Measurements from ENCODE around the gene AREG.
A peak's percentile ranks its signal among the peaks of the same experiment; 100 is the strongest.

Gene AREG

DNA sequence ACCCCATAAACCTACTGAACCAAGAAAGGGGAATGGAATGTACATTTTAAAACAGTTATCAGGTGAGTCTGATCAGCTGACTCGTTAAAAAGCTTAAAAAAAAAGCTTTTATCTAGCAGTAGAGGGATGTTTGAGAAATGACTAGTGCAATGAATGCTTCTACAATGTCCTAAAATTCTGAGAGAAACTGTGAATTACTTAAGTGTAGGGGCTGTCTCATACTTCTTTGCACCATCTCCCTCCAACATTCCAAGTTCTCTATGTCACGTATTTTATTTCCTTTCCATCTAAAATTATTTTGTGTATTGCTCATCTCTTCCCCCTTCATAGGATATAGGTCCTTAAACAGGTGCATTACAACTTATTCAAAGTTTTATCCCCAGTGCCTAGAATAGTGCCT lies 11.9 kb upstream of the AREG start:
- DNase-seq (ENCODE audit: low spot score), result no peak

DNA sequence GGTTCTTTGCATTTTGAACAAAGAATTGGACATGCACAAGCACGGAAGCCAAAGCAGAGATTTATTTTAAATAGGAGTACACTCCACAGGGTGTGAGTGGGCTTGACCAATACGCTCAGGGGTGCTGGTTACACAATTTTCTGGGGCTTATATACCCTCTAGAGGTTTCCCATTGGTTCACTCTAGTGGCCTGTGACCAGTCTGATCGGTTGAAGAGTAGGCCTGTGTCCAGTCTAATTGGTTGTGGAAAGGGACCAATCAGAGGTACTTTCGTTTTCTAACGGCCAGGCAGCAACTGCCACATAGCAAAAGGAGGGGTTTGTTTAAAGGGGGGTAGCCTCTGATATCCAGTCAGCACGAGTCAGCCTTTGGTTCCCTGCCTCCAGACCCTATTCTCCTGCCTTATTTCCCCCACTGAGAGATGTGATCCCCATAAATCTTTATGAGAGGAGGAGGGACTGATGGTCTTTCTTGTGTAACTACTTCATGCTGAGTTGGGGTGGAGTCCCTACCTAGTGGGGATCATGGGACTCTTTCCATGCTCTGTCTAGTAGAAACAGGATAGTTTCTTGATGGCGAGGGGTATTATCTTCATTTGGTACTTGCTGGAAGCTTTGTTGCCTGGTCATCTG lies 11.3 kb upstream of the AREG start:
- DNase-seq (ENCODE audit: low spot score), result no peak

DNA sequence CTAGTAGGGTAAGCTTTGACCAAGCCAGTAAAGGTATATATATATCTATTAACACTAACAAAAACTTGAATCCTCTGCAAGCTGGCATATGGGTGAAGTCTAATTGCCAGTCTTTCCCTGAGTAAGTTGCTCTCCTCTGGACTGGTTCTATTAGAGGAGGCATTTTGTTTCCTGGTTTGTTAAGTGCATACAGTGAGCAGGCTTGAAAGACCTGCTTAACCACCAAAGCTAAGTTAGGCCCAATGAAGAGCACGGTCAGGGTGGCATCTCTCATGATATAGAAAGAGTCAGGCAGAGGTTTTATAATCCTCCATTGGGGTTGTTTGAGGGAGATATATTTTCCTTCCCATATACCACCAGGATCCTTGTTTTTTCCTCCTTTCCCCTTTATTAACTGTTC lies 9.6 kb upstream of the AREG start:
- DNase-seq (ENCODE audit: low spot score), result no peak

DNA sequence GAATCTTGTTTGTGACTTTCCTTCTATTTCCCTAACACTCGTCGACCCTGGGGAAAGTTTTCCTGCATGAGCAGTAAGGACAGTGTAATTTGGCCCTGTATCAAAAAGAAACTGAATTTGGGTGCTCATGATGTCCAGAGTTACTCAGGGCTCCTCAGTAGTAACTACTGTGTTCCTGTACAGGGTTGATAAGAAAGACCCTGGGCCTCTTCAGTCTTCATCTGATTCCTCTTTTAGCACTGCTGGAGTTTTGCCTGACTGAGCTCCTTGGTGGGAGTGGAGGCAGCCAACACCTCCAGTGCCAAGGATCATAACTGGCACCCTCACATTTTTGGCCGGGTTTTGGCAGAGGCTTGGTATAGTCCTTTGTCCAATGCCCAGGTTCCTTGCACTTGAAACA lies 7.1 kb upstream of the AREG start:
- DNase-seq (ENCODE audit: low spot score), result no peak

DNA sequence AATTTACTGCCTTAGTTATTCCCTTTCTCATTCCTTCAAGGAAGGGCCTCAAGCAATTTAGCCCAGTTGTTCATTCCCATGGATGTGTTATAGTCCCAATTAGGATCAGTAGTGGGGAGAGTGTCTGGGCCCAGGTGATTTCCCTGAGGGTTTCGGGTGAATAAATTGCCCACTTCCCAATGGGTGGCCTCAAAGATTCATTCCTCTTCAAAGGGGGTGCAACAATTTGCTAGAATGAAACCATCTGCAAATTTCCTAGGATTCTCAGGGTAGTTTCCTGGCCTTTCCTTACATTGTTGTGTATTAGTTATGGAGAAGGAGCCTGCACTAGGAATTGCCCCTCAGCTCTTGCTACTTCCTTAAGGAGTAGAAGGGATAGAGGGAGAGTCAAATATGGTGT lies 6.3 kb upstream of the AREG start:
- DNase-seq (ENCODE audit: low spot score), result no peak

DNA sequence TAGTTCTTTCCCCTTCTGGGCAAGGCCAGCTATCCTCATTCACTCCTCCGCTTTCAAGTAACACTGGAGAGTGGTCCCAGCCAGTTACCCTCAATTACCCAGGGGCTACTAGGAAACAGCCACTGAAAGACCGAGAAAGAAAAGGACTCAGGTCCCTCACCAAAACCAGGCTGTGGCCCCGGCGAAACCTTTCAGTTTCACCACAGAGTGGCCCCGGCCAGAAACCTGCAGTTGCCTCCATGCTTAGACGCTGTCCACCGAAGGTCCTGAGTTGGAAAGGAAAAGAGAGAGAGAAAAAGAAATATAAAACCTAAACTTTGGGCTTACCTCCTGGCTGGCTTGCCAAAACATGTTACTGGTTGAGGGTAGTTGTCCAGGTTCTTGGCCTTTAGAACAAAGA lies 5.0 kb upstream of the AREG start:
- no peak for DNase-seq (ENCODE audit: low spot score)

DNA sequence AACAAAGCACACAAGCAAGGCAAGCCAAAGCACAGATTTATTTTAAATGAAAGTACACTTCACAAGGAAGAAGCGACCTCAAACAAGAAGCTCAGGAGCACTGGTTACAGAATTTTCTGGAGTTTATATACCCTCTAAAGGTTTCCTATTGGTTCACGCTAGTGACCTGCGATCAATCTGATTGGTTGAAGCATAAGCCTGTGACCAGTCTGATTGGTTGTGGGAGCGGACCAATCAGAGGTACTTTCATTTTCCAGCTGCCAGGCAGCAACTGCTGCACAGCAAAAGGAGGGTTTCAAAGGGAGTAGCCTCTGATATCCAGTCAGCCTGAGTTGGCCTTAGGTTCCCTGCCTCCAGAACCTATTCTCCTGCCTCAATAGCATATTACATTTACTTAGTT lies 4.6 kb upstream of the AREG start:
- DNase-seq (ENCODE audit: low spot score), result no peak

DNA sequence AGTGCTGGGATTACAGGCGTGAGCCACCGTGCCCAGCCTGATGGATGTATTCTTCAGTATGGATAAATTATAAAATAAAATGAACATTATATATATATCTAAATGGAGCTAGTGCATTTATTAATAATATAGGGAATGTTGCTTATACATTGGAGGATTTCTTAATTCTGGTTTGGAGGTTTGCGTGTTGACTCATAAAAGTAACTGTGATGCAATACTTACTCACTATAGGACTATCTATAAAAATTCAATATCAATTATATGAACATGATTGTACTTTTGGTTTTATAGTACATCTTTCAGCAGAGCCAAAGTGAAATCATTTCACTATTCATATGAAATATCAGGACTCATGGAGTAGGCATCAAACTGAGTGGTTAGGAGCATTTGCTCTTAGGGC lies 3.2 kb upstream of the AREG start:
- DNase-seq (ENCODE audit: low spot score), result no peak

DNA sequence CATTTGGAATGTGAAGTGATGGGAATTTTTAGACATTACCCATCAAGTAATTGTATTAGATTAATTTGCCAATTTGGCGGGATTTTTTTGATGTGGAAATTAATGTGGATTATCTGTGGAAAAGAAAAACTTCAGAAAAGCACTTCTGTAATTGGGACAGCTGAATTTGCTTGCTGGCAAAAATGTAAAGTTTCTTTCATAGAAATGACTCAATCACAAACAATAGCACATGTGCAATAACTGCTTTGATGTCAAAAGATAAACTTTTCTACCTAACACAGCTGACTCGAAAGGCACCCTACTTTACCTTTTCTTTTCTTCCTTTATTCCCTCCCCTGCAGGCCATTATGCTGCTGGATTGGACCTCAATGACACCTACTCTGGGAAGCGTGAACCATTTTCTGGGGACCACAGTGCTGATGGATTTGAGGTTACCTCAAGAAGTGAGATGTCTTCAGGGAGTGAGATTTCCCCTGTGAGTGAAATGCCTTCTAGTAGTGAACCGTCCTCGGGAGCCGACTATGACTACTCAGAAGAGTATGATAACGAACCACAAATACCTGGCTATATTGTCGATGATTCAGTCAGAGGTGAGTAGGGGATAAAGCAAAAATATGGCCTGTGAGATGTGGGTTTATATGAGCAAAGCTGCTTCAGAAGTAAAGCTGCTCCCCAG lies 1.4 kb downstream of the AREG start:
- DNase-seq (ENCODE audit: low spot score), result no peak

DNA sequence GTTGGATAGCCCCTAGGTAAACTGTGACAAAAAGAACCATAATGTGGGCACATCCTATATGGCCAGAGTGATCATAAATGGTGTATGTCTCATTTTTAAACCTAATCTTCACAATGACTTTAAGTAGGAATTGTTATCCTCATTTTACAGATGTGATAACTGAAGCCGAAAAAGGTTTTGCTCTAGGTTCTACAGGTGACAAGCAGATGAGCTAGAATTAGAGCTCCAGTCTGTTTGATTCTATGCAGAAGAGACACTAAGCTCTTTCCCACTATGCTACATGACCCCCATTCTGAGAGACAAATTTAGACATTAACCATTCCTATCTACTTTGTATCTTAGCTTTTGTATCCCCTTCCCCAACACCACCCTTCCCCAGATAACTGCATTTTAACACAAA lies 2.0 kb downstream of the AREG start:
- no peak for DNase-seq (ENCODE audit: low spot score)

DNA sequence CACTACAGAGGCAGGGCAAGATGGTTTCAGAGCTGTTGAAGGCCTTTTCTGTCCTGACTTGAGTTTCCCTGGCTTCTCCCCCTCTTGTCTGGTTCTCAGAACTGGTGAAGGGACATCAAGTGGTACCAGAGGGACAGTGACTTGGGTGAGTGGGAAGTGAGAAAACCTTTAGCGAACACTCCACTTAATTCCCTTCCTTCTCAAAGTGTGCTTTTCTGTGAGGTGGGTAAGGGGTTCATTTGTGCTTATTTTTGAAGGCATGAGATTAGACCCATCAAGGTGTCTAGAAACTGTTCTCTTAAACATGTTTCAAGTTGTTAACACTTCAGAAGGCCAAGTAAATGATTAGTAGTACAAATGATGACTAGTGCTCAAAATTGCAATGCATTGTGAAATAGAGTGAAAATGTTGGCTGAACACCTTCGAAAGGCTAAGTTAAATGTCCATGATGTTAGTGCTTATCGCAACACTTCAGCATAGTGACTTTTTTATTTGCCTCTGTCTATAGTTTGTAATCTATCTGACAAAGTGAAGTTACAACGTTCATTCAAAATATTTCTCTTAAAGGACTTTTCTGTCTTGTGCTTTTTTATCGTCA lies 2.8 kb downstream of the AREG start:
- no peak for DNase-seq (ENCODE audit: low spot score)

DNA sequence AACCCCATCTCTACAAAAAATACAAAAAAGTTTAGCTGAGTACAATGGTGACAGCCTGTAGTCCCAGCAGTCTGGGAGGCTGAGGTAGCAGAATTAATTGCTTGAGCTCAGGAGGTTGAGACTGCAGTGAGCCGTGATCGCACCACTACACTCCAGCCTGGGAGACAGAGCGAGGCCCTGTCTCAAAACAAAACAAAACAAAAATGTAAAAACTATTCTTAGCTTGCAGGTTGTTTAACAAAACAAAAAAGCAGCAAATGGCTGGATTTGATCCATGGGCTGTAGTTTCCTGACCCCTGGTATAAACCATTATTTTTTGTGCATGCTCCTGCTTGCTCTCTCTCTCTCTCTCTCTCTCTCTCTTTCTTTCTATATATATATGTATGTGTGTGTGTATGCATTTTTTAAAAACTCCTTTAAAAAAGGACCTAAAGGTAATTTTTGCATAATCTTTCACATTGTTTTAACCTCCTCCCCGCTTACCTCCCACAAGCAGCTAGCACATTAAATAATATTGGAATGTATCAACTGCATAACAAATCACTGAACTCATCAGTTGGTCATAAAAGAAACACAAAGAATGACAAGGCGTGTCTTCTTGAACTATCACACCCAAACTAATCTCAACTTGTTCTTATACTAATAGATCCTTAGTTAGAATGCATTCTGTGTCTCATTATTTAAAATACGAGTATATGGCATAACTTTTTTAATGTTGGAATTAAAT lies 4.8 kb downstream of the AREG start:
- DNase-seq (ENCODE audit: low spot score), result no peak

DNA sequence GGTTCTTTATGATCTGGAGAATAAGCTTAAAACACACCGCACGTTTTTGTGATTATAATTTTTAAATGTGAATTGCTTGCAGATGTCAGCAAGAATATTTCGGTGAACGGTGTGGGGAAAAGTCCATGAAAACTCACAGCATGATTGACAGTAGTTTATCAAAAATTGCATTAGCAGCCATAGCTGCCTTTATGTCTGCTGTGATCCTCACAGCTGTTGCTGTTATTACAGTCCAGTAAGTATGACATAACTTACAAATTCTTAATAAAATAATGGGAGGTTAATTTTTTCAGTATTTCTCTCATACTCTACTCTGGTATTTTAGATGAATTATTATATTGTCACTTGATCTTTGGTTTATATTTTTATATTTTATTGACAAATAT lies 5.4 kb downstream of the AREG start:
- no peak for DNase-seq (ENCODE audit: low spot score)

DNA sequence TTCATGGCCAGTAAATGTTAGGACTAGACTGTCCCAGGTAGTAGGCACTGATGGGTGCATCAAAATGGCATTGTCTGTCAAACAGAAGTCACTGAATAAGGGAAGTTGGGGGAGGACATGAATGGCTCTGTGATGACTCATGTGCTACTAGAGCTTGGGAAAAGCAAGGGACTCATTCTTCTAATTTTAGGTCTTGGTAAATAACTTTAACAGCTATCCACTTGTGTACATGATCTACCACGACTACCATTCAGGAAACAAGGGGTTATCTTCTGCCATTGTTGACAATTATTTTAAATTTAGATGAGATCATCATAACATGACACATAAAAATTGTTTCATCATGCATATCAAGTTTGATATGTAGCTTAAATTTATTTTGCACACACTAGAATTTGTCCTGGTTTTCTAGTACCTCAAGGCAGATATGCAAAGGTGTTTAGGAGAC lies 6.3 kb downstream of the AREG start:
- peak; percentile 57 for DNase-seq (ENCODE audit: low spot score)

DNA sequence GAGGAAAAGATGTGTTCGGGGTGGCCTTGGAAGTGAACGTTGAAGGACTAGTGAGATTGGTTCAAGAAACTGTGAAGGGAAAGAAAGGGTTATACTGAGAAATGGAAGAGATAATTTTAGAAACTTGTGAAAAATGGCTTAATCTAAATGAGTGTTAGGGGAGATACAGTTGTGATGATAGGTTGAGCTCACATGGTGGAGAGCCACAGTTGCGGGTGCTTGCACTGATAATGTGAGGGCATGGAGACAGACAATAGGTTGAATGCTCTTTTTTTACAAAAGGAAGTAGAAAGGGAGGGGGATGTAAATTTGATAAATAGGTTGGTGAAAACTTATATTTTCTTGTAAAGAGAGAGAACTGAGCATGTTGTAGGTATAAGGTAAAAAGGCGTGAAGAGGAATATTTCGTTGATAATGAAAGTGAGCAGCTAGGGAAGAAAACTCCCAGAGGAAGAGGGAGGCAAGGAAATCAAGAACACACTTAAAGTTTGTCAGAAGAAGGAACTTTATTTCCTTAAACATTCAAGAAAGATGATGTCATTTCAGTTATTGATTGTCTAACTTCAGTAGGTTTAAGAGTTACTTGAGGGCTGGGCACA lies 8.2 kb downstream of the AREG start:
- no peak for DNase-seq (ENCODE audit: low spot score)

DNA sequence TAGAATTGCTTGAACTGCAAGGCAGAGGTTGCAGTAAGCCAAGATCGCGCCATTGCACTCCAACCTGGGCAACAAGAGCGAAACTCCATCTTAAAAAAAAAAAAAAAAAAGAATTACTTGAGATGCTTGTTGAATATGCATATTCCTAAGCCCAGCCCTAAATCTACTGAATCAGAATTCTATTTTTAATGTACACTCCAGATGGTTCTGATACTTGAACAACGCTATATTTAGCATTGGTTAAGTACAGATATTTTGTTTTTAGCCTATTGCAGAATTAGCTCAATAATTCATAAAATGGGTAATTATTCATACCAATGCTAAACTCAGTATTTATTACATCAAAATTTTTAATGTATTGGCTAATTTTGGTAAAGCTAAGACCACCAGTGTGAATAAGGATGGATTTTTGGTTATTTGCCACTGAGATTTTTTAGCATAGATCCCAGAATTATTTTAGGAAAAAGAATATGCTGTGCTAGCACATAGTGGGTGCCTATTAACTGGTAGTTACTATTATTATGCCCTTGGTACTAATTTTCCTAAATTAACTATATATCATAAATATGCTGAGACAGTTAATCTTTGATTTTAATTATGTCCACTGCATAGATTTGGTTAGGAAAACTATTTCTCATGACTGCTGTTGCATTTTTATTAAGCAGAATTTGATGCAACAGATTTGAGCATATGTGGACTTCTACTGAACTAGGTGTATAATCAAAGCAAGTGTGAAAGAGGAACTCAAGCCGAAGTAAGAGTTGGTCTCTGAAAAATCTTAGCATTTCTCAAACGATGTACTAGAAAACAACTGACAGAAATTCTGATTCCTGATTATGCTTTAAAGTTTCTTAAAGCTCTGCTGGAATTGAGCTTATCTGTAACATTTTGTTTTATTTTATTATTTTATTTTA lies 9.2 kb downstream of the AREG start:
- no peak for DNase-seq (ENCODE audit: low spot score)

DNA sequence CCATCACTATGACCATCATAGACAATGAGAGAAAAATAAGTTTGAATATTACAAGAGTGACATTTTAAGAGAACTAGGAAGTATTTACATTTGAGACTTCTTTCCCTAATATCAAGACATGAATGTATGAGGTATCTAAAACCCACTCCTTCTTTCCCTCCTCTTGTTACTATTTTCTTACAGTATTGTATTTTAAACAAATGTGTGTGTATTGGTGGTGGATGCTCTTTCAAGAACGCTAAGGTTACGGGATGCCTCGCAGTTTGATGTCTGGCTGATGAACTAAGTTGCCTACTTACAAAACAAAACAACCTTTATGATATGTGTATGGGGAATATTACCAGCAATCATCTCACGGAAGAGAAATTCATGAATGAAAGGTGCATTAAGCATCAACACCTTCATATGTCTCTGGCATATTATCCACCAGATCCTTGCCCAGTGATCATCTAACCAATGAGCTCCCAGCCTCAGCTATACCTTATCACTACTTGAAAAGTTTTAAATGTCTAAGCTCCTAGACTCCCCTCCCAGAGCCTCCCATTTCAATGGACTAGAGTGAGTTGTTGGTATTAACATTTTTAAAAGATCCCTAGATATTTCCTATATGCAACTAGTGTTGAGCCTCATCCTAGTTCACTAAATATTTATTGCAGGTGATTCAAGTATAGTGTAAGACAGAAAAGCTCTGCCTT lies 10.6 kb downstream of the AREG start:
- no peak for DNase-seq (ENCODE audit: low spot score)

DNA sequence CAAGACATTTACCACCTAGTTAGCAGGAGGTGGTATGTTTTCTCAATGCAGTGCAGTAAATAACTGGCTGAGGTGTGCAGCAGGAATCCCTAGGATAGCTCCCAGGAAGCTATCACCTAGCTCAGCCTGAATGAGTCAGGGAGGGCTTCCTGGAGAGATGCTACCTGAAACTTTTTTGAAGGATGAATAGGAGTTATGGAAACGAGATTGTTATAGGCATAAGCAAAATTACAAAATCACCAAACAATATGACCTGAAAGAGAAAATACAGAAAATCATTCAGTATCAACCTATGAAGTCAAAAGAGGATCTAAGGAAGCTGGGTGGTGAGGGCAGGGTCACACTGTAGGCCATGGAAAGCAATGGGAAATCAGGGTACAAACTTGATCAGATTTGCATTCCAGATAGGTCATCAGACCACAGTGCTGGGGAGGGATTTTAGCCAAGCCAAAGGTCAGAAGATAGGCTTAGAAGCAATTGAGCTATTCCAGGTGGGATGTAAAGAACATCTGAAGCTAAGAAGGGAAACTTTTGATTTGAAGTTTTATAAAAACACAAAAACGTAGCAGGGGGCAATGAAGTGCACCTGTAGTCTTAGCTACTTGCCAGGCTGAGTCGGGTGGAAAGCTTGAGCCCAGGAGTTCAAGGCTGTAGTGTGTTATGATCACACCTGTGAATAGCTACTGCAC lies 11.3 kb downstream of the AREG start:
- DNase-seq (ENCODE audit: low spot score), result no peak

DNA sequence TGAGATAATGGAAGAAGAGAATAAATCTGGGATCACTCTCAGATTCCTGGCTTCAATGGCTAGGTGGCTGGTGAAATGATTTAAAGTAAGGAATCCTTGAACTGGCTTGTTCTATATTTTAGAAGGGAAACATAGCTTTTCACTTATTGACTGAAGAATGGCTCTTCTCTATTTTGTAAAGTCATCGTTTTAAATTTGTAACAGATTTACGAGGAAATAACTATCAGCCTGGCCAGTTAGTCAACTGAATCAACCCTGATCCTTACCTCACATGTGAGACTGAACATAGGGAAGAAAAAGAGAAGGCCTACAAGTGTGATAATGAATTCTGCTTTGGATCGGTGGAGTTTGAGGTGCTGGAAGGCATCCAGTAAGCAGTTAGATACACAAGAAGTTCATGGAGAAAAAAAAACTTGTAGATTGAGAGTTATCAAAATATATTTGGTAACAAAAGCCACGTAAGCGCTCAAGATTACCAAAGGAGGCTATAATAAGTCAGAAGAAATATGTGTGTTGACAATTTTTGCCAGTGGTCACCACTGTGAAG lies 12.0 kb downstream of the AREG start:
- no peak for DNase-seq (ENCODE audit: low spot score)

DNA sequence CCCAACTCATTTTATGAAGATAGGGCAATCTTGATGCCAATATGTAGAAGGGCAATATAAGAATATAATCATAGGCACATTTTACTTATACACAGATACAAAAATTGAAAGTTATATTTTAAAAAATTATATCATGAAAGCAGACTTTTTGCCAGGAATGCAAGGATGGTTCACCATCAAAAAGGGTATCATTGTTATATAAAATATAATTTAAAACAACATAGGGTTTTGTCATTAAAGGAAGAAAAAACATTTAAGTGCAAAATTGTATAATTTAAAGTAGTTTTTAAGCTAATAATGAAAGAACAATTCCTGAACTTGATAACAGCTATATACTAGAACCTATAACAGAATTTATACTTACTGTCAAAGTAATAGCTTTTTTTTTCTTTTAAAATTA lies 15.9 kb downstream of the AREG start:
- DNase-seq (ENCODE audit: low spot score), result no peak
